Ovary (tissue), 9 donors: ENCODE measurements around the gene WARS2. TPM values are rescaled to one million over a fixed set of nuclear protein-coding genes. Genes with fewer than 3 reads are reported as not detected.

Experiments
- DNase-seq, 5 donors: peaks; one replicate each; pipeline ENCODE4 v3.0.0-alpha.2; 2019 to 2020
- H3K27ac ChIP-seq, 2 donors: fragments of 200-600 bp; one replicate each; pipeline versions ENCODE4 v1.5.1 to v1.8.0; 2019 to 2022
- H3K27me3 ChIP-seq: fragments of 200-600 bp; one replicate; pipeline ENCODE4 v1.8.0; 2022
- H3K36me3 ChIP-seq: fragments of 200-600 bp; sonication (generic); one replicate; pipeline ENCODE4 v1.5.1; 2019
- H3K4me1 ChIP-seq: one replicate; pipeline ENCODE4 v1.8.1; 2013; ENCODE audit warnings: mild to moderate bottlenecking, moderate library complexity; ENCODE audit not compliant: insufficient read depth
- H3K4me3 ChIP-seq: fragments of 200-600 bp; sonication (generic); one replicate; pipeline ENCODE4 v1.5.1; 2017
- H3K9me3 ChIP-seq, 2 donors: fragments of 200-600 bp in 1 of 2; sonication (generic) in 1 of 2; one replicate each; pipeline versions ENCODE4 v1.5.1 to v1.8.1; 2013 to 2019; ENCODE audit warnings: mild to moderate bottlenecking in 1 of 2, moderate library complexity in 1 of 2
- EP300 ChIP-seq: sonication (generic); formaldehyde crosslinking; IDR thresholded peaks from one replicate; pipeline ENCODE4 v1.6.1; 2017; ENCODE audit warnings: antibody characterized with exemption
- POLR2A ChIP-seq: fragments of 450-650 bp; IDR thresholded peaks from one replicate; pipeline ENCODE4 v1.6.1; 2017; ENCODE audit warnings: antibody characterized with exemption, mild to moderate bottlenecking, moderate library complexity
- WGBS, 3 donors: extraction: QIAGEN DNeasy Blood & Tissue Kit in 1 of 3; methylation state at CpG; one replicate each; pipeline versions ENCODE4 v1.1.5 to v1.1.7; 2013 to 2017; 5-methylcytosine and 5-hydroxymethylcytosine counted together
- intact Hi-C, 4 donors: fragments of 100-400 bp; cut with DNase I; formaldehyde crosslinking; loops; one replicate each; pipeline versions ENCODE4 v1.11.0 to v1.15.1; 2022 to 2023
- polyA plus RNA-seq, 2 donors: library from polyadenylated mRNA; stranded (reverse); fragments of 200-250 nt in 1 of 2; fragments of 350-450 nt in 1 of 2; fragmentation: Illumina TruSeq in 1 of 2; extraction: RNeasy Lipid Tissue Mini Kit (QIAGEN cat#74804) in 1 of 2; gene quantifications; one replicate each; pipeline ENCODE4 v1.2.3, GENCODE V29; 2013 to 2014
- total RNA-seq, 7 donors: library from RNA; depleted of rRNA in 2 of 7; stranded (reverse); fragments of >200 nt in 2 of 7; fragmentation: NEBNext Ultra II Directional in 3 of 7; extraction: Animal tissue kit (Norgen Biotek cat#: 25700) in 3 of 7; gene quantifications; one replicate each; pipeline versions ENCODE4 v1.1.0 to v1.2.4, GENCODE V29; 2016 to 2023
- TF ChIP-seq, protein P1 (sequence below), 3 donors: fragments of 450-650 bp in 2 of 3; fragments of 200-600 bp in 1 of 3; IDR thresholded peaks; one replicate each; pipeline versions ENCODE4 v1.5.1 to v1.8.0; 2016 to 2022; ENCODE audit warnings: antibody characterized with exemption in 3 of 3, mild to moderate bottlenecking in 1 of 3
- donor health status: DM: no; HTN: no; CAD: no; lungs with moderate emphysema.
- donor health status: DM: no; HTN: no; CAD: no.
- donor health status: Bipolar disorder and iron deficiency.
- donor health status: DM: yes; HTN: yes; CAD: no.
- donor health status: DM: no; HTN: no; CAD: no.
- donor health status: DM: yes; HTN: yes; CAD: no.

Gene WARS2
- total and polyA plus RNA-seq, 9 donors = 6.1 to 20.3 (median 15.5) TPM

DNA sequence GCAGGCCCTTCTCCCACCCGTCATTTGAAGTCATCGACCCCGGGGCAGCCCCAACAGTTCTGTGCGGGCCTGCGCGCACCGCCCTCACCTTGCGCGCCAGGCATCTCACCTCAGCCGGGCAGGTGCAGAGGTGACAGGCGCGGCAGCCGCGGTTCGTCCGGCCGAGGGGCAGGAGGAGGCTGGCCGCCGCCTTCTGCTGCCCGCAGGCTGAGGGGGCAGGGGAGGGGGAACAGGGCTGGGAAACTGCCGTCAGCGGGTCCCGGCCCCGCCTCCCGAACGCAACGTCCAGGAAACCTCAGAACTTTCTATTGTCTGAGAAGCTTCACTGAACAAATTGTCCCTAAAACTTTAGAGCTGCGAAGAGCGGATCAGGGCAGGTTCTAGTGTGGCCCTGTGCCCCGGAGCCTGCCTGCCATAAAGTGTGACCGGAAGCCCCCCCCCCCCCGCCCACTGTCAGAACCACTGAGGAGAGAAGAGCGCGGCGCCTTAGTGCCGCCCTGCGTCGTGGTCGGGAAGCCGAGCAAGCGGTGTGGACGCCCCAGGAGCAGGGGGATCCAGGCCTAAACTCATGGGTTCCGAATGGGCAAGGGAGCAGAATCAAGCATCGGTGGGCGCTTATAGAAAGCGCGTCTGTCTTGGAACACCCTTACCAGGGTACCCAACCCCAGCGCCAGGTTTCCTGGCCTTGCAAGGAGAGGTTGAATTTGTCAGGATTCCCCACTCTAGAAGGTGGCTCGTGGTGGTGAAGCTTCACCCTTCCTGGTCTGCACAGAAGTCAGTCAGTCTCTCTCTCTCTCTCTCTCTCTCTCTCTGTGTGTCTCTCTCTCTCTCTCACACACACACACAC, 139.0 kb downstream of the WARS2 start:
- intact Hi-C loops = no loop called here

DNA sequence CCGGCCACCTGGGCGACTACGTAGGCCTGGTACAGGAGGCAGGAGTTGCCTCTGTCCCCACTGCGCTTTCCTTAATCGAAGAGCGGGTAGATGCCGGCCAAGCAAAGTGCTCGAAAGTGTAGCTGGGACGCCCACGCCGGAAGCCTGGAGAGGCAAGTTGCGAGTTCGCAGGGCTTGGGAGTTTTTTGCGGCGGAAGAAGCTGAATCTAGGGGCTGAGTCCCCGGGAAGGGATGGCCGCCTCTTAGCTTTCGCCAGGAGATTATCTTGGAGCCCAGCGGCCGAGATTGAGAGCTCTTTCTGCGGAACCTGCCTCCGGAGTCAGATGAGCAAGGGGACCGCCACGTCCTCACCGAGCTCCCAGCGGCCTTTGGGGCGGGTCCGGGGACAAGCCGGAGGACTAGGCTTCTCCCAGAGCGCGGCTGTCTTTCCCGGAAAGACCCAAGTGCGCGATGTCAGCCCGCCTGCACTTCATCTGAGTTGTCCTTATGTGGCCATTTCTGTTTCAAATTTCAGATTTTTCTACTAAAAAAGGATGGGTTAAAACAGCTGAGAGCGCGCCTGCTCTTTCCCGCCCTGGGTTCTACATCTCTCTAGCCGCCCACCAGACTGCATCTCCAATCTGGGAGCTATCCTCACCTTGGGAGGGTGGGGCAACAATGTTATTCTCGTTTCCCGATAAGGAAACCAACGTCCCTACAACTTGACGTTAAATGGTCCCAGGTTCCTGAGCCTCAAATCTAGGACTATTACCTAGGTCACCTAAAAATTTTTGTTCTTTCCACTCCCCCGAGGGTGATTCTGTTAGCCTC, 139.9 kb downstream of the WARS2 start:
- WGBS, 3 donors = 4 to 5% (median 4%) methylated on average over 44 of the region's 44 CpGs
- intact Hi-C loops = no loop called here
- no peak for TF ChIP-seq POLR2A
- TF ChIP-seq, protein P1, sequence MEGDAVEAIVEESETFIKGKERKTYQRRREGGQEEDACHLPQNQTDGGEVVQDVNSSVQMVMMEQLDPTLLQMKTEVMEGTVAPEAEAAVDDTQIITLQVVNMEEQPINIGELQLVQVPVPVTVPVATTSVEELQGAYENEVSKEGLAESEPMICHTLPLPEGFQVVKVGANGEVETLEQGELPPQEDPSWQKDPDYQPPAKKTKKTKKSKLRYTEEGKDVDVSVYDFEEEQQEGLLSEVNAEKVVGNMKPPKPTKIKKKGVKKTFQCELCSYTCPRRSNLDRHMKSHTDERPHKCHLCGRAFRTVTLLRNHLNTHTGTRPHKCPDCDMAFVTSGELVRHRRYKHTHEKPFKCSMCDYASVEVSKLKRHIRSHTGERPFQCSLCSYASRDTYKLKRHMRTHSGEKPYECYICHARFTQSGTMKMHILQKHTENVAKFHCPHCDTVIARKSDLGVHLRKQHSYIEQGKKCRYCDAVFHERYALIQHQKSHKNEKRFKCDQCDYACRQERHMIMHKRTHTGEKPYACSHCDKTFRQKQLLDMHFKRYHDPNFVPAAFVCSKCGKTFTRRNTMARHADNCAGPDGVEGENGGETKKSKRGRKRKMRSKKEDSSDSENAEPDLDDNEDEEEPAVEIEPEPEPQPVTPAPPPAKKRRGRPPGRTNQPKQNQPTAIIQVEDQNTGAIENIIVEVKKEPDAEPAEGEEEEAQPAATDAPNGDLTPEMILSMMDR (IDR thresholded peaks at IDR 0.05) = no peak
- TF ChIP-seq EP300 = no peak
- Histone ChIP-seq H3K36me3 (no peaks in the 10 kb centered on the region), H3K9me3 (no peaks in the 10 kb centered on the region), H3K27me3 (no peaks in the 10 kb centered on the region), H3K4me1 (peaks cover 5% of the 10 kb centered on the region), H3K4me3 (no peak overlapping the region), H3K27ac (no peak overlapping the region)
- no peak for DNase-seq

More for the DNA sequence above, 139.0 kb downstream of the WARS2 start:
- Histone ChIP-seq H3K27me3 (no peaks in the 10 kb centered on the region), H3K4me3 (no peak overlapping the region), H3K9me3 (no peaks in the 10 kb centered on the region), H3K4me1 (peaks cover 5% of the 10 kb centered on the region), H3K27ac (no peak overlapping the region), H3K36me3 (no peaks in the 10 kb centered on the region)
- WGBS, 3 donors = 1 to 3% (median 3%) methylated on average over 46 to 49 of the region's 49 CpGs
- no peak for TF ChIP-seq POLR2A
- DNase-seq = no peak

DNA sequence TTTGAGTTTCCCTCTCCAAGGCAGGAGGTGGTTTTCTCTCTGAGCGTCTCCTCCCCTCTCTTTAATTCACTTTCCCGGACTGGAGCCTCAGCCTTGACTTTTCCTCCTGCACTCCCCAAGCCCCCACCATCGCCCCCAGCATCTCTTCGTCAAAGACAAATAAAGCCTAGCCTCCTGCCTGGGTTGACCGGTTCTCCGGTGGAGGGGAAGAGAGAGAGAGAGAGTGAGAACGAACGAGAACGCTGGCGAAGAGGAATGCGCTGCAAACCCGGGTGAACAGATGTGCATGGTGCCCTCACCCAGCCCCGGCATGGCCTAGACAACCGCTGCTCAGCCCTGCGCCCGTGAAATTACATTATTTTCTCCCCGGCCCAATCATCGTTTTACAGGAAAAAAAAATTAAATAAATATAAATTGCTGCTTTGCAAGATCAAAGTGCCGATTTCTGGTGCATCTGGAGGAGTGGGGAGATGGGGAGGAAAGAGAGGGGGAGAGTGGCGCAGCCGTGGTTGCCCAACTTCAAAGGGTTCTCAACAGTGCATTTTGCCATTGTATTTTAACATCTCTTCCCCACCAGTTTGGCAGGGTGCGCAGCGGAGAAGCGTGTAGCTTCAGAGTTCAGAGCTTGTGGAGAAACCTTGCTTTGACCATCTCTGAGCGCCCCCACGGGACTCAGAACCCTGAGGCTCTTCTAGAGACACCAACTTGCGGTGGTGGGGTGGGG, 140.9 kb downstream of the WARS2 start:
- no peak overlapping the region for H3K4me3 ChIP-seq
- peaks cover 5% of the 10 kb centered on the region for H3K4me1 ChIP-seq
- H3K9me3 ChIP-seq = no peaks in the 10 kb centered on the region
- WGBS, 3 donors = 10% methylated on average over 26 to 27 of the region's 27 CpGs
- no peak overlapping the region for H3K27ac ChIP-seq
- no peak for DNase-seq
- no peaks in the 10 kb centered on the region for H3K36me3 ChIP-seq
- TF ChIP-seq, protein P1 (IDR thresholded peaks at IDR 0.05) = no peak
- no peak for TF ChIP-seq POLR2A
- H3K27me3 ChIP-seq = no peaks in the 10 kb centered on the region
- intact Hi-C loops = no loop called here

DNA sequence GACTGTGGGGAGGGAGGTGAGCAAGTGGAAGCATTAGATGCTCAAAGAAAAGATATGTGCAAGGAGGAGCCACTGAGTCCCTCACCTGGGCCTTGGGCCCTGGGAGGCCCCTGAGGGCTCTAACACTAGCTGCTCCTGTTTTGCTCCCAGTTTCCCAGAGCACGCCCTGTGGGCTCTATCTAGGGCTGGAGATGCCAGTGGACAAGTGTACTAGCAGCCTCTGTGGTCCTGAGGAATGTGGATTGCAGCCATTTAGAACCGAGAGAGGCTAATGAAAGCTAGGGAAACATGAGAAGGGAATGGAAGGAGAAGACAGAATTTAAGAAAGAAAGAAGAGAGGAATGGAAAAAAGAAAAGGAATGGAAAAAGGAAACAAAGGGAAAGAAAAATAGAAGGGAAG, 142.3 kb downstream of the WARS2 start:
- Histone ChIP-seq H3K27me3 (no peaks in the 10 kb centered on the region), H3K36me3 (no peaks in the 10 kb centered on the region), H3K4me3 (no peak overlapping the region), H3K27ac (no peak overlapping the region), H3K9me3 (no peaks in the 10 kb centered on the region), H3K4me1 (peaks cover 5% of the 10 kb centered on the region)
- 25 to 45% (median 42%) methylated on average over 2 of the region's 2 CpGs for WGBS, 3 donors
- TF ChIP-seq EP300 (no peak), POLR2A (no peak)
- no peak for DNase-seq
- intact Hi-C loops = no loop called here

DNA sequence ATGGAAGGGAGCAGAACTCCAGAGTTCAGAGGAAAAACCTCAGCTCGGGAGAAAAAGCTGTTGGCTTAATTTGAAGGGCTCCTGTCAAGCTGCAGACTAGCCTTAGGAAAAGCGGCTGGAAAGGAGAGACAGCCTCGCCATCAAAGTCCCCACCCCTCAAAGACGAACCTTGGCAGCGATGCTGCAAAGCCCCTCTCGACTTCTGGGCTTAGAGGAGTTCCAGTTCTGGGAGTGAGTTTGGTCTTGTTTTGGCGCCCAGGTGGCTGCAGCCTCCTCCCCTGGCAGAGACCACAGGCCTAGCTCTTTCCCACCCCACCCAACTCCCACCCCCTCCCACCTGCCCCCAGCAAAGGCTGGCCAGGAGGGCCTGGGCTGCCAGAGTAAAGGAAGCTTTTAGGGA, 143.2 kb downstream of the WARS2 start:
- Histone ChIP-seq H3K9me3 (no peaks in the 10 kb centered on the region), H3K27ac (no peak overlapping the region), H3K4me1 (peaks cover 5% of the 10 kb centered on the region), H3K36me3 (no peaks in the 10 kb centered on the region), H3K4me3 (no peak overlapping the region), H3K27me3 (no peaks in the 10 kb centered on the region)
- DNase-seq = no peak
- intact Hi-C loops = no loop called here
- 14 to 26% (median 15%) methylated on average over 7 of the region's 7 CpGs for WGBS, 3 donors
- TF ChIP-seq, protein P1 (IDR thresholded peaks at IDR 0.05) = no peak
- TF ChIP-seq POLR2A (no peak), EP300 (no peak)
